NCI-H2107 treated with DMSO at 0.1 percent for 48 hours (cell line): Measurements from ENCODE around the gene MED12L.

Experiments used
- DNase-seq: peaks from one replicate; lab custom pipeline; 2025; ENCODE audit not compliant: unreplicated experiment; lab: John Stamatoyannopoulos, UW

Gene MED12L

DNA sequence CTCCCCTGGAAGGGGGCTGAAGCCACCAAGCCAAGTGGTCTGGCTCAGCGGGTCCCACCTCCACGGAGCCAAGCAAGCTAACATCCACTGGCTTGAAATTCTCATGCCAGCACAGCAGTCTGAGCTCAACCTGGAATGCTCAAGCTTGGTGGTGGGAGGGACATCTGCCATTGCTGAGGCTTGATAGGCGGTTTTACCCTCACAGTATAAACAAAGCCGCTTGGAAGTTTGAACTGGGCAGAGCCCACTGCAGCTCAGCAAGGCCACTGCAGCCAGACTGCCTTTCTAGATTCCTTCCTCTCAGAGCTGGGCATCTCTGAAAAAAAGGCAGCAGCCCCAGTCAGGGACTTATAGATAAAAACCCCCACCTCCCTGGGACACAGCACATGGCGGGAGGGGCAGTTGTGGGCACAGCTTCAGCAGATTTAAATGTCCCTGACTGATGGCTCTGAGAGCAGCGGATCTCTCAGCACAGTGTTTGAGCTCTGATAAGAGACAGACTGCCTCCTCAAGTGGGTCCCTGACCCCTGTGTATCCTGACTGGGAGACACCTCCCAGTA lies 398.6 kb downstream of the MED12L start:
- DNase-seq = no peak
